Epithelial cell of esophagus (primary cell): ENCODE results near the gene CCDC91.
A peak's percentile ranks its signal among the peaks of the same experiment; 100 is the strongest.

ENCODE experiments used
- DNase-seq: peaks from one replicate; pipeline ENCODE4 v3.0.0; 2010; ENCODE audit warnings: low read depth
- H3K4me3 ChIP-seq: 2 replicates; pipeline ENCODE4 v1.5.1; 2011; ENCODE audit warnings: mild to moderate bottlenecking, low read length, control low read depth
- TF ChIP-seq, protein P1 (sequence below): IDR thresholded peaks from 2 replicates; pipeline ENCODE4 v1.5.1; 2011; ENCODE audit warnings: low read depth, mild to moderate bottlenecking, low read length, control low read depth, inconsistent platforms; ENCODE audit not compliant: insufficient read depth; ENCODE audit errors: missing control alignments

CCDC91 gene

DNA sequence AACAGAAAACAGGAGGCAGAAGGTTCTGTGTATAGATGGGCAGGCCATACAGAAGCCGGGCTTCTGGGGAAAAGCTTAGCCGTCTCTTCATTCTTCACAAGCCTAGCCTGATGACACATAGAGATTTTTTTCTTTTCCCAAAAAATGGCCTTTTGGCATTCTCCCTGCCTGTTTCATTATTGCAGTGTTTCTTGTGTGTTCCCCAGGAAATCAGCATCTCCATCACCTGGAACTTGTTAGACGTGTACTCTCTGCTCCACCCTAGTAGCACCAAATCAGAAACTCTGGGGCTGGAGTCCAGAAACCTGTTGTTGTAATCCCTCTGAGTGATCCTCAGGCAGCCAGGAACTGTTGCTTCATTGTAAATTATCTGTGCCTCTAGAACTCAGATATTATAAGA is 388.1 kb downstream of the CCDC91 start:
- DNase-seq, result peak; percentile 63
- H3K4me3 ChIP-seq, result no peak overlapping the region
- TF ChIP-seq, protein P1, sequence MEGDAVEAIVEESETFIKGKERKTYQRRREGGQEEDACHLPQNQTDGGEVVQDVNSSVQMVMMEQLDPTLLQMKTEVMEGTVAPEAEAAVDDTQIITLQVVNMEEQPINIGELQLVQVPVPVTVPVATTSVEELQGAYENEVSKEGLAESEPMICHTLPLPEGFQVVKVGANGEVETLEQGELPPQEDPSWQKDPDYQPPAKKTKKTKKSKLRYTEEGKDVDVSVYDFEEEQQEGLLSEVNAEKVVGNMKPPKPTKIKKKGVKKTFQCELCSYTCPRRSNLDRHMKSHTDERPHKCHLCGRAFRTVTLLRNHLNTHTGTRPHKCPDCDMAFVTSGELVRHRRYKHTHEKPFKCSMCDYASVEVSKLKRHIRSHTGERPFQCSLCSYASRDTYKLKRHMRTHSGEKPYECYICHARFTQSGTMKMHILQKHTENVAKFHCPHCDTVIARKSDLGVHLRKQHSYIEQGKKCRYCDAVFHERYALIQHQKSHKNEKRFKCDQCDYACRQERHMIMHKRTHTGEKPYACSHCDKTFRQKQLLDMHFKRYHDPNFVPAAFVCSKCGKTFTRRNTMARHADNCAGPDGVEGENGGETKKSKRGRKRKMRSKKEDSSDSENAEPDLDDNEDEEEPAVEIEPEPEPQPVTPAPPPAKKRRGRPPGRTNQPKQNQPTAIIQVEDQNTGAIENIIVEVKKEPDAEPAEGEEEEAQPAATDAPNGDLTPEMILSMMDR, result no peak

DNA sequence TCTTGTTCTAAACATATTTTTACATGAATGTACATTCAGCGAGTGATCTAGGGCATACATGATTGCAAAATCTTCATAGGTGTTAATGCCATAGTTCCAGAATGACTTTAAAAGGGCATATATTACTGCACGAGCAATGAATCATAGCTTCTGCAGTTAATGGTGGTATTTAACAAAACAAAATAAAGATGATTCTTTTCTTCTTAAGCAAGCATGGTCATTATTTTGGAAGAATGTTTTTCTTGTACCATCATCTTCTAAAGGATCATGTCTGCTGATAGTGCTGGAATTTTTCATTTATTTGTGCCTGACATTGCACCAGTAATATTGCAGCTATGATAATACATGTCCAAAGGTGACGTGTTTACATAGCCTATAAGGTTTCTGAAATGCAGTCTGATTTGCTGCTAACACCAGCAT is 388.6 kb downstream of the CCDC91 start:
- DNase-seq, result peak; percentile 63
- TF ChIP-seq, protein P1, result no peak
- no peak overlapping the region for H3K4me3 ChIP-seq

DNA sequence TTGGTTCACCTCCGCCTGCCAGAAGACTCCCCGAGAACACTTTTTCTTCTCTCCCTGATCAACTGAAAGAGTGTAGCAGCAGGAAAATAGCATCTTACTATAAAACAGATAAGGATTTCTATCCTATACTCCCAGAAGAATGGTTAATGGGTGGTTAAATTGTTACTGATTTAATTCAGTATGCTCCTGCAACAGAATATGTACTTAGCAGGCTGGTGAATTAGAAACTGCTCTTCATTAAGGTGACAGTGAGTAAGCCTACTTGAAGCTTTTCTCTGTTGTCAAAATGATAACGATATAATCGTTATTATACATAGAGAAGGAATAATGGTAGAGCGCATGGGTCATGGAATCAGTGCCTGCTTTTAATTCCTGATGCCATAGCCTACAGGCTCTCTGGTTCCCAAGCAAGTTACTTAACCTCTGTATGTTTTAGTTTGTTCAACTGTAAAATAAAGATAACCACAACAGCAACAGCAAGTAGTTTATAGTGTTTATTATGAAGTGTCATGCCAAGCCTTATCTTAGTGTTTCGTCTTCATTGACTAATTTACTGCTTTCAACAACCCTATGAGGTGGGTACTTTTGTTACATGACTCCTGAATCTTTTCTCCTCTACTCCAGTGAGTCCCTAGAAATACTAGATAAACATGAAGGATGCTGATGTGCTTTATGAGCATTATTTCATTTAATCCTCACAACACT is 392.6 kb downstream of the CCDC91 start:
- H3K4me3 ChIP-seq, result no peak overlapping the region
- TF ChIP-seq, protein P1, result no peak

DNA sequence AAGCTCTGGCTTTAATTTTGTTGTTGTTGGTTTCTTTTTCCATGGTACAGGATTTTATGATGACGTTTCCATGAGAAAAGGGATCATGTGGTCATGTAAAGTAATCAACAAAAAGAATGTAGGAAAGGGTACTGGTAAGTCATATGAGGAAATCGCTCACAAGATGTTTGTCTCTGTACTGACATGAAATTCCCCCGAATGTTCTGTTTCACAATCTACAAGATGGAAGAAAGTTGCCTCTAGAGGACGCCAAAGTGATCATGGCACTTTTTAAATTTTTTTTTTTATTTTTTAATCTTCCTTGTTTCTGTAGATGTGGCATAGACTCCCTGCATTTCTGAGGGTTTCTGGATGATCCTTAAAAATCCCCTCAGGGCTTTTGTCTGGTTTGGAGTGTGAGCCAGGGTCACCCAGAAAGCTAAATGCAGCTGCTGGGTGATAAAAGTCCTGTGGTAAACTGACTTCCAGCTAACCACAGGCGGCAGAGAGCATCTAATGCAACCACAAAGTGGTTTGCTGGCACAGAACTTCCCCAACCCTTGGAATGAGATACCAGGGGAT is 393.5 kb downstream of the CCDC91 start:
- no peak overlapping the region for H3K4me3 ChIP-seq
- peak; percentile 52 for DNase-seq
- TF ChIP-seq, protein P1, result no peak

More for the DNA sequence above, 392.6 kb downstream of the CCDC91 start:
- DNase-seq, result no peak

DNA sequence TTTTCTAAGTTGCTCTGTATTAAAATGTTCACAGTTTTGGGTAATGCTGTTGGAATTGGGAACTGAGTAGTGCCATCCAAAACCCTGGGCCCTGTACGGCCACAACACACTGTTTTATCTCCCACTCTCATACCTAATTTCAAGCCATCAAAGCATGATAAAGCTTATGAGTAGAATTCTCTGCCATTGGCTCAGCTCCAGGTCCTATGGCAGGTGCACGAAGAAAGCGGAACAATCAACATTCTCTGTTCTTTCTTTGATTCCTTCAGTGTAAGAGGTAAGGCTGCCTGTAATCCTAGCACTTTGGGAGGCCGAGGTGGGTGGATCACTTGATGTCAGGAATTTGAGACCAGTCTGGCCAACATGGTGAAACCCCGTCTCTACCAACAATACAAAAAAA is 394.9 kb downstream of the CCDC91 start:
- TF ChIP-seq, protein P1, result no peak
- DNase-seq, result no peak
- no peak overlapping the region for H3K4me3 ChIP-seq

DNA sequence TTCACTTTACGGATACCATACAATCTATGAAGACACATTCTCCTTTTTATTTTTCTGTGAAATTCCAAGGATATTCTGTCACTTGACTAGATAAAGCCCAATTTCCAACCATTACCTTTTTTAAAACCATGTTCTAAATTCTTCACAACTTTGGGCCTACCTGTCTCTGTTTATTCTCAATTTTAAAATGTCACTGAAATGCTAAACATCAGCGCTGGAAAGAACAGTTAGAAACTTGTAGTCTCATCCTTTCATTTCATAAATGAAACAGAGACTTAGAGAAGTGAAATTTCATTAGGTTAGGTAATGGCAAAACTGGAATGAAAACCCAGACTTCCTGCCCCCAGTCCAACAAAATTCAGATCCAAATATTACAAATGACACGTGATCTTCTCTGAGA is 396.2 kb downstream of the CCDC91 start:
- TF ChIP-seq, protein P1, result no peak
- DNase-seq, result no peak
- H3K4me3 ChIP-seq, result no peak overlapping the region

DNA sequence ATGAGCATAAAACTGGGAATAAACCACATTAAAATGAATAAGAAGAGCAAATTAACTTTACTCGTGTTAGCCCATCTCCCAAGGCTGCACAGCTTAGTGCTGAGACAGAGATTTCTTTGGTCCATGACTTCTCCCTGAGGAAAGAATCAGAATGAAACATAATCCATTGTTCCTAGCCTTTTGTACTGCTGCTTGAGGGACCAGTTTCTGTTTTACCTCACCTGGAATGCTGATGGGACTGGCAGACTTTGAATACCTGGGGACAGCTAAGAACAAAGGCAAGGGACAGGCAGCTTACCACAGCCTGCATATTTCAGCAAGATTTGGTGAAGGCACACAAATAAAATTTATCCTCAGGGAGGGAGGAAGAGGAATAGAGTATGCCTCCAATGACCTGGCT is 401.6 kb downstream of the CCDC91 start:
- no peak overlapping the region for H3K4me3 ChIP-seq
- TF ChIP-seq, protein P1, result no peak
- no peak for DNase-seq
